HG02870 (cell line): ENCODE measurements around the gene DCAF11.
A peak's percentile ranks its signal among the peaks of the same experiment; 100 is the strongest.

Source experiments
- ATAC-seq: cut with Tn5 transposase; IDR thresholded peaks from one replicate; pipeline ENCODE4 v1.9.1; 2021; ENCODE audit warnings: mild to moderate bottlenecking, moderate library complexity; ENCODE audit not compliant: unreplicated experiment

DCAF11 gene

DNA sequence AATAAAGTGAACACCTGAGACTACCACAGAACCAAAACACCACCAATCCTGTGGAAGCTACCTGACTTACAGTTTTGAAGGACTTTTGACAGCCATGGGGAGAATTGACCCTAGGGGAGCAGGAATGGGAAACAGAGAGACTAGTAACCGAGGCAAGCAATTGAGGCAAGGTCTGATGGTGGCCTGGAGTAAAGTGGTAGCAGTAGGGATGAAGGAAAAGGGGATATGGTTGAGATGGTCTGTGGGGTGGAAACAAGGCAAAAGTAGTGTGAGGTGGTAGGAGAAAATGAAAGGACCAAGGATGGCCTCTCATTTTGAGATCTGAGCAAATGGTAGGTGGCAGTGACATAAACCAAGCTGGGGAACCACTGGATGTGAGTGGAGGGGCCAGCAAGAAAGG lies 42.3 kb downstream of the DCAF11 start:
- no peak for ATAC-seq

GRCh38 chr14:24157331-24157730 lies 42.8 kb downstream of the DCAF11 start:
- no peak for ATAC-seq

- ATAC-seq: no peak
Observed at GRCh38 chr14:24159777-24160498, 45.4 kb downstream of the DCAF11 start.

DNA sequence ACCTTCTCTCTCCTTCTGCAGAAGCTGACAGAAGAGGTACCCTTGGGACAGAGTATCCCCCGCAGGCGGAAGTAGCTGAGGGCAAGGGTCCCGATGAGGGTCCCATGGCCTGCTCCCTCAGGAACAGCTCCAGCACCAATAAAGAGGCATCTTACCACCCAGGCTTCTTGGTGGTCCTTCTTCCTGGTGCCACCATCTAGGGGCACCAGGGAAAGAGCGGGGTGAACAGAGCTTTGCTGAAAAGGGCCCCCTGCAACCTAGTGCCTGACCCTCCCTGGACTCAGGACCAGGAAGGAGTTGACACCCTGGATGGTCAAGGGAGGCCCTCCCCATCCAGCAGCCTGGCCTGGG lies 45.9 kb downstream of the DCAF11 start:
- no peak for ATAC-seq

DNA sequence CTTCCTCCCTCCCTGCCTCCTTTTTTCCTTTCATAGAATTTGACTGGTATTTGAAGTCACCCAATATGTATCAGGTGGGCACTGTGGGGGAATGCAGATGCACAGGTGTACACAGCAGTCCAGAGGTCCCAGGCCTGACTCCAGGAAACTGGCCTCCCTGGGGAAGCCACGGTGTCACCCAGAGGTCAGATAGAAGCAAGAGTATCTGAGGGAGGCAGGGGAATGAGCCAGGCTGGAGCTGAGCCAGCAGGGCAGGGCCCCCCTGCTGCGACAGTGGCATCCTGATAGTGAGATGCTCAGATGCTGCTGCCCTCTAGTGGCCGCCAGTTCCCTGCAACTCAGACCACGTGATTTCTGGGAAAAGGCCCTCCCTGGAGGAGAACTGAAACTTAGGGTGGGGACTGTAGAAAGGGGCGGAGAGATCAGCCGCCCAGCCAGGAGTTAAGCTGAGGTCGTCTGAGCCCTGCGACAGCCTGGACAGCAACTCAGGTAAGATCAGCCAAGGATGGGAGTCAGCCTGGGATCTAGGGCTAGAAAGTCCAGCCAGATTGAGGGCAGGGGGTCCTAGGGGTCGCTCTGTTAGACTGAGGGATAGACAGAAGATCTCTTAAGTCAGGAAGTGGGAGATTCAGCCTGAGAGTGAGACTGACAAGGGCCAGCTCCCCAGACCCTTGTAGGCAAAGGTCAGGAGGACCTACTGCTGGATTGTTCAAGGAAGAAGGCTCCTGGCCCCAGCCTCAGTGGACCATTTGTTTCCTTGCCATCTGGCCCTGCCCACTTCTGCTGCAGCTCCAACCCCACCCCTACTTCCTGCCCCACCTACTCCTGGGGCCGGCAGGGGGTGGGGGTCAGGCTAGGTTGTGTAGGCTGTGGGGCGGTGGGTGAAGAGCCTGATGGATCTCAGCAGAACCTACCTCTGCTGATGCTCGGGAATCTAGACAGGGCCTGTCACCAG lies 46.5 kb downstream of the DCAF11 start, which contains the start of gene IRF9:
Gene IRF9 (plus strand): TSS at position 416 of the 955 bp plus-strand sequence. CDS start 880 bp downstream, outside the sequence.
- ATAC-seq: peak; percentile 92

DNA sequence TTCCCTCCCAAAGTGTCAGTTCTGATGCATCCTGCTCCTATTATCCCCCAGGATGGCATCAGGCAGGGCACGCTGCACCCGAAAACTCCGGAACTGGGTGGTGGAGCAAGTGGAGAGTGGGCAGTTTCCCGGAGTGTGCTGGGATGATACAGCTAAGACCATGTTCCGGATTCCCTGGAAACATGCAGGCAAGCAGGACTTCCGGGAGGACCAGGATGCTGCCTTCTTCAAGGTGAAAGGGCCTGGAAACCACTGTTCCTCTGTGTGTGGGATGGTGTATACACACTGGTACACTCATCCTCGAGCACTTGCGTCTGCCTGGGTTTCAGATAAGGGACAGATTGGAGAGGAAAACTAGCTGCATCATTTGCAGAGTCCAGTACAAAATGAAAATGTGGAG lies 47.5 kb downstream of the DCAF11 start:
- ATAC-seq: no peak

DNA sequence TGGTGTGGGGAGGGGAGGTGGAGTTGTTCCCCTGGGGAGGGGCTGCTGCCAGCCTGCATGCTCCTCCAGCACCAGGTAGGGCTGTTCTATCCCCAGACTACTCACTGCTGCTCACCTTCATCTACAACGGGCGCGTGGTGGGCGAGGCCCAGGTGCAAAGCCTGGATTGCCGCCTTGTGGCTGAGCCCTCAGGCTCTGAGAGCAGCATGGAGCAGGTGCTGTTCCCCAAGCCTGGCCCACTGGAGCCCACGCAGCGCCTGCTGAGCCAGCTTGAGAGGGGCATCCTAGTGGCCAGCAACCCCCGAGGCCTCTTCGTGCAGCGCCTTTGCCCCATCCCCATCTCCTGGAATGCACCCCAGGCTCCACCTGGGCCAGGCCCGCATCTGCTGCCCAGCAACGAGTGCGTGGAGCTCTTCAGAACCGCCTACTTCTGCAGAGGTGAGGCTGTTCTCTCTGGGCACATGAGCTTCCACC lies 50.0 kb downstream of the DCAF11 start:
- ATAC-seq: no peak

DNA sequence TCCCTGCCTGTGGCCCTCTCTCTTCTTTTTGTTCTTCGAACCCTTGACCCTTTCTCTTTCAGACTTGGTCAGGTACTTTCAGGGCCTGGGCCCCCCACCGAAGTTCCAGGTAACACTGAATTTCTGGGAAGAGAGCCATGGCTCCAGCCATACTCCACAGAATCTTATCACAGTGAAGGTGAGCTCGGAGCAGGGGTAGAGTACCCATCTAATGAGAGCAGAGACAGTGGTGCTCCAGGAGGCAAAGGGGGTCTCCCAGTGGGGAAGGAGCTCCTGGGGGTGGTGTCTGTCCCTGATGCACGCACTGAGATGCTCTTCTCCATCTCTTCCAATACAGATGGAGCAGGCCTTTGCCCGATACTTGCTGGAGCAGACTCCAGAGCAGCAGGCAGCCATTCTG lies 51.2 kb downstream of the DCAF11 start:
- no peak for ATAC-seq

- no peak for ATAC-seq
Observed at GRCh38 chr14:24167469-24168114, 53.0 kb downstream of the DCAF11 start.

- ATAC-seq: no peak
Observed at GRCh38 chr14:24171422-24172260, 57.1 kb downstream of the DCAF11 start, which contains the start of gene REC8. Gene REC8, plus strand, starts transcription at chr14:24172080. Its CDS starts 473 bp downstream, at chr14:24172553.

DNA sequence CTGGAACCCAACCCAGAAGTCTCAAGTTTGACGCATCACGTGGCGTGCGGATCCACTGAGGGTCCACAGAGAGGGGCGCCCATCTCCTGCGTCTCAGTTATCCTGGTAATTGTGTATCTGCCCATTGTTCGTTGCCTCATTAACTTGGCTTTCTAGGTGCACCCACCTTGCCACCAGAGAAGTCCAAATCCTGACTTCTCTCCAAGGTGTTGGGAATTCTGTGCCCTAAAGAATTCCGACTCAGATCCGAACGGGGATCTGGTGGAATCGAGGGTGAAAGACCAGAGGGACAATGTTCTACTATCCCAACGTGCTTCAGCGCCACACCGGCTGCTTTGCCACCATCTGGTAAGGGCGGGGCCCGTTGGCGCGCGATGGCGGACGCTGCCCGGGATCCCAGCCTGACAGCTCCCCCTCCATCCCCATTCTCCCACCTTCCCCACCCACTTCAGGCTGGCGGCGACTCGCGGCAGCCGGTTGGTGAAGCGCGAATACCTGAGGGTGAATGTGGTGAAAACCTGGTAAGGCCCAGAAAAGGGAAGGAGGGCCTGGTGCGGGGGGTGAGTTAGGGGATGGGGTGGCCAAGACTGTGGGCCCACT lies 57.8 kb downstream of the DCAF11 start:
- no peak for ATAC-seq

GRCh38 chr14:24172871-24173281 lies 58.3 kb downstream of the DCAF11 start:
- no peak for ATAC-seq
